Peyer's patch (tissue), 4 donors: Measurements from ENCODE around the gene UHRF1.
"Not testable (repeated sequence)": the region's sequence is repeated elsewhere in the genome, so short reads cannot be mapped to it uniquely, and the experiment has no call there.

Source experiments
- CTCF ChIP-seq, 6 experiments: fragments of 450-650 bp in 4 of 6; fragments of 200-600 bp in 2 of 6; sonication (generic) in 1 of 6; IDR thresholded peaks; one replicate each; pipeline ENCODE4 v1.5.1; 2017 to 2019; ENCODE audit warnings: antibody characterized with exemption in 6 of 6, mild to moderate bottlenecking in 3 of 6, moderate library complexity in 1 of 6
- POLR2A ChIP-seq, 2 donors: fragments of 450-650 bp; IDR thresholded peaks; one replicate each; pipeline ENCODE4 v1.5.1; 2017; ENCODE audit warnings: antibody characterized with exemption in 2 of 2, mild to moderate bottlenecking in 2 of 2, moderate library complexity in 2 of 2

DNA sequence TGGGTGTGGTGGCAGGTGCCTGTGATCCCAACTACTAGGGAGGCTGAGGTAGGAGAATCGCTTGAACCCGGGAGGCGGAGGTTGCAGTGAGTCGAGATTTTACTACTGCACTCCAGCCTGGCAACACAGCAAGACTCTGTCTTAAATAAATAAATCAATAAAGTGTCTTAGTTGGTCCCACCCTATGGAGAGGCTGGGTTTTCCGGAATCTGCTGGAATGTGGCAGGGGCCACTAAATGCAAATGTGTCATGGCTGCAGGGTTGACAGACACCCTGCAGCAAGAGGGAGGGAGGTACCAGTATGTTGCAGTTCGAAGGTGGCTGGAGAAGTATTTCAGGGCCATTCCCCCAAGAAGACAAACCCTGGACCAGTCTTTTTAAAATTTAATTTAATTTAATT is 24.3 kb upstream of the UHRF1 start:
- TF ChIP-seq CTCF, POLR2A (IDR thresholded peaks at IDR 0.05): not testable (repeated sequence)
